HG03103 (cell line): ENCODE data around the gene RBX1.
"Not testable (repeated sequence)": the region's sequence is repeated elsewhere in the genome, so short reads cannot be mapped to it uniquely, and the experiment has no call there.

Source experiments
- ATAC-seq: cut with Tn5 transposase; IDR thresholded peaks from one replicate; pipeline ENCODE4 v1.9.1; 2021; ENCODE audit warnings: low read depth; ENCODE audit not compliant: unreplicated experiment

Gene RBX1

GRCh38 chr22:40950962-40951794 lies at the start of gene RBX1:
TSS of gene RBX1 (plus strand) at chr22:40951378. CDS start at chr22:40951399, 21 bp downstream.
- peak; percentile 60 for ATAC-seq

DNA sequence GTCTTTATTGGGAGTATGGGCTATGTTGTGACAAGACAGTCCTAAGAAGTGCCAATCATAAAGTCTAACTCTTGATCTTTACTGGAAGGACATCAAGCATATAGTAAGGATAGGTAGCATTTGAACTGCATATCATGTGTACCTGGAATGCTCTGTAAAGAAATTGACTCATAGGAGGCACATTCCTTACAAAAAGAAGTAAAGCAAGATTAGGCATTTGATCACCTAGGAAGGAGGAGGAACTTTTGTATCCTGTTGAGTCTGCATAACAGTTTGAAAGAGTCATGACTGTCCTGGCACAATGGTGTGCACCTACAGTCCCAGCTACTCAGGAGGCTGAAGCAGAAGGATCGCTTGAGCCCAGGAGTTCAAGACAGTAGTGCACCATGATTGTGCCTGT lies 47.1 kb upstream of the RBX1 start:
- ATAC-seq = no peak

- ATAC-seq = no peak
Observed at GRCh38 chr22:40908895-40909294, 42.3 kb upstream of the RBX1 start.

DNA sequence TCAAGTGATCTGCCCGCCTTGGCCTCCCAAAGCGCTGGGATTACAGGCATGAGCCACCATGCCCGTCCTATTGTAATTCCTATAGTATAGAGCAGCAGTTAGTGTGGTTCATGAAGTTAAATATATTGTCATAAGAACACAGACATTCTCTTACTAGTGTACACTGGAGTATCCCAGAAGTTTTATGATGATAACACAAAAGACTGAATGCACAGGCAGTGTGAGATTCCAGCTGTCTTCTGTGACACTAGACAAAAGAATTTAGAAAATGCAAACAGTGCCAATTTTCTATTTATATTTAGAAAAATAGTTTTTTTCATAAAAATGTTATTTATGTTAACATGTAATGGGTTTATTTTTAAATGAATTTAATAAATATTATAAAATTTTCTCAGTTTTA lies 39.4 kb upstream of the RBX1 start:
- no peak for ATAC-seq

DNA sequence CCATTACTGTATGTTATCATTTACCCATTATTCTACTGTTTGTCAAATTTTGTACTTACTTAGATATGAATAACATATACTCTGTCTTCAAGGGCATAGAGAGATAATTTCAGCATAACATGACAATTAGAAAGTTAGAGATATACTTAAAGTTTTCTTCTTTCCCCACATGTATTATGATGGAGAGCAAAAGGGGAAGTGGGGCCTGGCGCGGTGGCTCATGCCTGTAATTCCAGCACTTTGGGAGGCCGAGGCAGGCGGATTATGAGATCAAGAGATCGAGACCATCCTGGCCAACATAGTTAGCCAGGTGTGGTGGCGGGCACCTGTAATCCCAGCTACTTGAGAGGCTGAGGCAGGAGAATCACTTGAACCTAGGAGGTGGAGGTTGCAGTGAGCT lies 38.2 kb upstream of the RBX1 start:
- ATAC-seq = not testable (repeated sequence)

- ATAC-seq = no peak
Observed at GRCh38 chr22:40919446-40919845, 31.7 kb upstream of the RBX1 start.

- no peak for ATAC-seq
Observed at GRCh38 chr22:40920526-40920925, 30.7 kb upstream of the RBX1 start.

DNA sequence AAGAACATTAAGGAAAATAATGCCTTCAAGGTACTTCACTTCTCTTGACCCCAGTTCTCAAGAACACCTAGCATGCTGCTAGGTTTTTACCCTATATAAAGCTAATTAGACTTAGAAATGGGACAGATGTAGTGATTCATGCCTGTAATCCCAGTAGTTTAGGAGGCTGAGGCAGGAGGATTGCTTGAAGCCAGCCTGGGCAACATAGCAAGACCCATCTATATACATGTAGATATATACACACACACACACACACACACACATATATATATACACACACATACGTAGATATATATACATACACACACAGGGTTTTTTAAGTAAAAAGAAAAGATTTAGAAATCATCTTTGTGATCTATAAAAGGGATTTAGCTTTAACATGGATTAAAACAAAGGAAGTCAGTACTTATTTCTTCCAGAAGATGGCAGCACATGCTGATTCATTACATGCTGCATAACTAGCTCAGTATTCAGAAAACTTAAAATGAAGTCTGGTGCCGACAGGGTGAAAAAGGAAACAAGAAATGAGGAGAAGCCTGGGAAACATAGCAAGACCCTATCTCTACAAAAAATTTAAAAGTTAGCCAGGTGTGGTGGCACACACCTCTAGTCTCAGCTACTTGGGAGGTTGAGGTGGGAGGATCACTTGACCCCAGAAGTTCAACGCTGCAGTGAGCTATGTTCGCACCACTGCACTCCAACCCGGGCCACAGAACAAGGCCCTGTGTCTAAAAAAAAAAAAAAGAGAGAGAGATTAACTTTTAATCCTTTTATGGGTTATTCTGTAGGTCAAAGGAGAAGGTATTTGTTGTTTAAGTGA lies 28.5 kb upstream of the RBX1 start:
- no peak for ATAC-seq

DNA sequence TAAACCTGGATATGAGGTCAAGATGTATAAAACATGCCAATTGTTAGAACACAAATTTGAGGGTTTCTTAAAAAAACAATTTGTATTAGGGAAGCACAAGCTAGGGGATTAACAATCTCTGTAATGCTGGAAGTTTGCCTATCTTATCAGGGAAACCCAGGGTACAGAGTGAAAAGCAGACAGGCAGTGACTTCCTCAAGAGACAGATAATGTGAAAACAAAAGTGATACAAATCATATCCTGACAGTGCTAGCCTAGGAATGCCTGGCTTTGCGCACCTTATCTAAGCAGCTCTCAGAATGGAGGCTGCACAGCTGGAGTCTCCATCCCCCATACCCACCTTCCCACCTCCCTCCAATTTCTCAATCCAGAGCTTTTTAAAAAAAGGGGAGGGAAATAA lies 22.5 kb upstream of the RBX1 start:
- no peak for ATAC-seq

DNA sequence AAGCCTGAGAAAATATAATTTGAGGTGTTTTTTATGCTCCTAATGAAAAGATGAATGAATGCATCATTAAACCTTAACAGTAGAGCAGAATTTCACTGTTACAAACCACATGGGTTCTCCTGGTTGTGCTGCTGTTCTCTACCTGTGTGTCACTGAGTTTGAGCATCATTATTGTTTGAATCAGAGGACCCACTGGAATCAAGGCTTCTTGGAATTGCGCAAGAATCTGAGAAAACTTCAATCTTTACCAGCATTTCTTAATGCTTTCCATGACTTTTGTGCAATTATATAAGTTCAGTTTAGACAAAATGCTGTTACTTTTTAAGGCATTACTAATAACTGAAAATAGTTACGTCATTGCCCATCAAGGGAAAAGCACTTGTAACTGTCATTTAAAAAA lies 18.8 kb upstream of the RBX1 start:
- no peak for ATAC-seq

- no peak for ATAC-seq
Observed at GRCh38 chr22:40939202-40939601, 12.0 kb upstream of the RBX1 start.

DNA sequence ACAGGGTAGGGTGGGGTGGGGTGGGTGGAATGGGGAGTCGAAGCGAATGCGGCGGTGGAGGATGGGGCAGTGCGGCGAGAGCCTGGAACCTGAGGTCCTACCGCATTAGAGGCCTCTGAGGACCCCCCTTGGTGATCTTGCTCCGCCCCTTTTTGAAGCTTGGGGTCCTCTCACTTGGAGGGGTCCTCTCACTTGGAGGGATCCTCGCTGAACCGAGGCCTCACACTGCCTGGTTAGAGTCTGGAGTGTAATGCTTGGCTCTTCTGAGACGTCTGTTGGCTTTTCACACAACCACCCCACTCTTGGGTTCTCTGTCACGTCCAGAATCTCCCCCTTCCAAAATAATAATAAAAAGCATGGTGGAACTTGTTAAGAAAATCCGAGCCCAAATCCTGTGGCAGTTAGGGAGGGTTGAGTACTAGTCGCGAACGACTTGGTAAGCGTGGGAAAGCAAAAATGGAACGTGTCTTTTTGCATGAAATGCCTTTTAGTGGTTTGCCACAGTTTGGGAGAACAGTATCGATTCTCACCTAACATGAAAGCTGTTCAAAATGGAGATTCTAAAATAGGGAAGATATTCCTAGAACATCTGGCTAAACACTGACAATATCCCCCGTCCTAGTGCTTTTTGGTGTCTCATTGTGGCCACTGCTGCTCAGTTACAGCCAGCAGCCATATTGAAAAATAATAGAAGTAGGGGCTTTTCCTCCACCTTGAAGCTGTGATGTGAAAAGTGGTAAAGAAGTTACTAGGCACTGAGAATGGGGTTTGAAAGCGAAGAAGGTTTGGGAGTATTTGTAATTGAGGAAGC lies 822 bp downstream of the RBX1 start:
- ATAC-seq = no peak

DNA sequence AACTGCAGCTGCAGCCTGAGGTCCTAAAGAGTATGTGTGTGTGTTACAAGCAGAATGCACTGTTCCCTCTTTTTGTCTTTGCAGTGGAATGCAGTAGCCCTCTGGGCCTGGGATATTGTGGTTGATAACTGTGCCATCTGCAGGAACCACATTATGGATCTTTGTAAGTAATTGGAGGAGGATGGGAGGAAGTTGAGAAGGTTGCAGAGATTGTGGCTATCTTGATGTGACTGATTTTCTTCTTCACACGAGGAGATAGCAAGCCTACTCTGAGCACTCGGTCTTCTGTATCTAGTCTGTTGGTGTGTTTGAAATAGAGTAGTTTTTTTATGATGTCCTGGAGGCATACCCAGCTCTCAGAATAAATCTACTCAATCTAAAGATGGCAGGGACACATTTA lies 2.3 kb downstream of the RBX1 start:
- no peak for ATAC-seq

- no peak for ATAC-seq
Observed at GRCh38 chr22:40954113-40954512, 2.9 kb downstream of the RBX1 start.

GRCh38 chr22:40955571-40955970 lies 4.4 kb downstream of the RBX1 start:
- ATAC-seq = no peak

GRCh38 chr22:40957601-40958000 lies 6.4 kb downstream of the RBX1 start:
- ATAC-seq = no peak

DNA sequence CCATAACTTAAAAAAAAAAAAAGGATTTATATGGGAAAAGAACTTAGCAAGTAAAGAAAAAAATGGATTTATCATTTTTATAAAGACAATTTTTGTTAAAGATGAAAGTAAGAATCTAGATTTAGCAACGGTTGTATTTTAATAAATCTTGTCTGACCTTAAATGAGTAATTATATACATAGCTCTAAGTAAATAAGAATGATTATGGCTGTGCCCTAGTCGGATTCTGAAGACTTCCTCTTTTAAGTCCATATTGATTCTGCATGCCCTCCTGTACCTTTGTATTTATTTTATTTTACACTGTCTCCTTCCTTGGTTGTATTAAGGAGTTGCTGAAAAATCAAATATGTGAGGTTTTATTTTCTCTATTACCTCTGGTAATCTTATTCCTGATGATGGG lies 7.1 kb downstream of the RBX1 start:
- no peak for ATAC-seq

DNA sequence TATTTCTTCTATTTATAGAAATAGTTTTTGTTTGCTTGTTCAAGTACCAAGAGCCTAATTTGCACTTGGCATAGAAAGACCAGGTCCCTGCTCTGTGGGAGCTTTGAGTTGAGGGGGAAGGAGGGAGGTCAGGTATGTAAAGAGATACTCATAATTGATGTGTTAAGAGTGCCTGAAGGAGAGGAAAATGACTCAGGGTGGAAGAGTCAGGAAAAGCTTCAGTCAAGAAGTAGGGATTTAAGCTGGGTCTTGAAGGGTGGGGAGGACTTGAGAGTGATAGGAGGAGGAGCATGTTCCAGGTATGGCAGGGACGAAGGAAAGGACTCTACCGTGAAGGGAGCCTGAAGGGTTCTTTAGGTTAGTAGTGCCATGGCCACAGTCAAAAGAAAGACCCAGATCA lies 9.0 kb downstream of the RBX1 start:
- ATAC-seq = no peak

DNA sequence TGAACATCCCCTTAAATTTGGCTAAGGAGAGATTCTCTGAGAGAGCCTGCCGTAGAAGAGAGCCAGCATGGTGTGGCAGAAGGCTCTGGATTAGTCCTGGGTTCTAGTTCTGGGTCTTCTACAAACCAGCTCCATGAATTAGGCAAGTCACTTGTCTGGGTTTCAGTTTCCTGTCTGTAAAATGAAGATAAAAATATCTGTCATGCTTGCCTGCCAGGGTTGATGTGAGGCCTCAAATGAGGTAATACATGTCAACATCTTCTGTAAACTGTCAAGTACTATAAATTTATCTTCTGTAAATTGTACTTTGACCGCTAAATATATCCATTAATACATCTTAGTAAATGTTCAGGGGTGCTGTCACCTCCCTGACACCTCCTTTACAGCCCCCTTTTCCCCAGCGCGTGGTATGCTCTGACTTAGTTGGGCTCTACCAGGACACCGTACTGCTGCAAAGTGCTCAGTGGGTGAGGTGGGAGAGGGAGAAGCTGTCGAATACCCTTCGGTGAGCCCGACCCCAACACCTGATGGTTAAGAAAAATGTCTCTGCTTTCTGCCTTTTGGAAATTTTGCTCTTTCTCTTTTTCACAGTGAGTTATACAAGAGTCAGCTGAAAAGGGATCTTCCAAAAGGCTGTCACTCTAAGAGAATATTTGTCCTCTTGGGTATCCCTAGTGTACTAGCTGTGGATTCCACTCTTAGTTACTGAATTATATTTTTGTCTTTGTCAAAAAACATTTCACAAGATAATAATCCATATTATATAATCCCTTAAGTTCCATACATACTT lies 15.0 kb downstream of the RBX1 start:
- no peak for ATAC-seq

- no peak for ATAC-seq
Observed at GRCh38 chr22:40966726-40967085, 15.5 kb downstream of the RBX1 start.
